ENCODE measurements around the gene TRPV5.

- TF ChIP-seq CTCF (IDR thresholded peaks at IDR 0.05) (peak in 4 of 6 experiments; percentile 27 to 54 (median 40)), POLR2A (IDR thresholded peaks at IDR 0.05) (no peak), EP300 (IDR thresholded peaks at IDR 0.05) (no peak)
These were observed 60.2 kb downstream of the TRPV5 start for GRCh38 chr7:142873281-142873784.

All from upper lobe of left lung (tissue), 4 donors.